22Rv1 (cell line): ENCODE results near the gene TK2.

Experiments used
- CTCF ChIP-seq: fragments of 450-650 bp; IDR thresholded peaks from 2 replicates; pipeline ENCODE4 v1.5.1; 2017; ENCODE audit warnings: mild to moderate bottlenecking
- ZFX ChIP-seq: fragments of 450-650 bp; IDR thresholded peaks from 2 replicates; pipeline ENCODE4 v1.6.1; 2017; ENCODE audit warnings: antibody characterized with exemption, borderline replicate concordance

- TF ChIP-seq CTCF (no peak), ZFX (no peak)
Observed at GRCh38 chr16:66481943-66482390, 68.0 kb downstream of the TK2 start.
